OCI-LY3 (cell line): ENCODE results near the gene NIFK.

Source experiments
- EZH2phosphoT487 ChIP-seq: fragments of 200-600 bp; shearing (Covaris generic); IDR thresholded peaks from 2 replicates; pipeline ENCODE4 v1.6.1; 2018; ENCODE audit warnings: antibody characterized with exemption, mixed run types, low read depth
- TF ChIP-seq, protein P1 (sequence below): fragments of 200-600, 300-600 bp; sonication (generic); IDR thresholded peaks from 2 replicates; pipeline ENCODE4 v1.5.1; 2014; ENCODE audit warnings: antibody characterized with exemption, low read length, low read depth

DNA sequence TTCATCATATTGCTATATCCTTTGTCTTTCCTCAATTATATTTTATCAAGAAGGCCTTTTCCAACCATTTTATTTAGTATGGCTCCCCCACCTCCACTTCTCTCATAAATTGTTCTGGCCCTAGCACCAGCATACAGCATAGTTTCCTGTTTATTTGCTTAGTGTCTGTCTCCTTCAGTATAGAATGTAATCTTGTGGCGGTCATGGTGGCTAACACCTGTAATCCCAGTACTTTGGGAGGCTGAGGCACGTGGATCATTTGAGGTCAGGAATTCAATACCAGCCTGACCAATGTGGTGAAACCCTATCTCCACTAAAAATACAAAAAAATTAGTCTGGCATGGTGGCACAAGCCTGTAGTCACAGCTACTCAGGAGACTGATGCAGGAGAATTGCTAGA is 47.9 kb downstream of the NIFK start:
- TF ChIP-seq, protein P1, sequence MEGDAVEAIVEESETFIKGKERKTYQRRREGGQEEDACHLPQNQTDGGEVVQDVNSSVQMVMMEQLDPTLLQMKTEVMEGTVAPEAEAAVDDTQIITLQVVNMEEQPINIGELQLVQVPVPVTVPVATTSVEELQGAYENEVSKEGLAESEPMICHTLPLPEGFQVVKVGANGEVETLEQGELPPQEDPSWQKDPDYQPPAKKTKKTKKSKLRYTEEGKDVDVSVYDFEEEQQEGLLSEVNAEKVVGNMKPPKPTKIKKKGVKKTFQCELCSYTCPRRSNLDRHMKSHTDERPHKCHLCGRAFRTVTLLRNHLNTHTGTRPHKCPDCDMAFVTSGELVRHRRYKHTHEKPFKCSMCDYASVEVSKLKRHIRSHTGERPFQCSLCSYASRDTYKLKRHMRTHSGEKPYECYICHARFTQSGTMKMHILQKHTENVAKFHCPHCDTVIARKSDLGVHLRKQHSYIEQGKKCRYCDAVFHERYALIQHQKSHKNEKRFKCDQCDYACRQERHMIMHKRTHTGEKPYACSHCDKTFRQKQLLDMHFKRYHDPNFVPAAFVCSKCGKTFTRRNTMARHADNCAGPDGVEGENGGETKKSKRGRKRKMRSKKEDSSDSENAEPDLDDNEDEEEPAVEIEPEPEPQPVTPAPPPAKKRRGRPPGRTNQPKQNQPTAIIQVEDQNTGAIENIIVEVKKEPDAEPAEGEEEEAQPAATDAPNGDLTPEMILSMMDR, result no peak
- TF ChIP-seq EZH2phosphoT487, result no peak
